GM21381 (cell line): ENCODE results near the gene MTRR.

ENCODE experiments used
- ATAC-seq: cut with Tn5 transposase; IDR thresholded peaks from one replicate; pipeline ENCODE4 v1.9.1; 2021; ENCODE audit warnings: mild to moderate bottlenecking, moderate library complexity; ENCODE audit not compliant: unreplicated experiment

MTRR gene

GRCh38 chr5:7856855-7857254 lies 12.1 kb upstream of the MTRR start:
- peak; percentile 43 for ATAC-seq

GRCh38 chr5:7857361-7857760 lies 11.6 kb upstream of the MTRR start:
- ATAC-seq = no peak

GRCh38 chr5:7857926-7858632 lies 10.9 kb upstream of the MTRR start:
- no peak for ATAC-seq

- no peak for ATAC-seq
Observed at GRCh38 chr5:7866196-7866595, 2.8 kb upstream of the MTRR start.

GRCh38 chr5:7867260-7867659 lies 1.7 kb upstream of the MTRR start:
- no peak for ATAC-seq

GRCh38 chr5:7868427-7868772 lies 548 bp upstream of the MTRR start:
- ATAC-seq = no peak

- peak; percentile 29 for ATAC-seq
Observed at GRCh38 chr5:7869474-7870136, 657 bp downstream of the MTRR start.

GRCh38 chr5:7871653-7872052 lies 2.7 kb downstream of the MTRR start:
- peak; percentile 28 for ATAC-seq

- no peak for ATAC-seq
Observed at GRCh38 chr5:7872517-7873130, 3.7 kb downstream of the MTRR start.

GRCh38 chr5:7873216-7873615 lies 4.3 kb downstream of the MTRR start:
- ATAC-seq = no peak

- ATAC-seq = no peak
Observed at GRCh38 chr5:7874639-7875038, 5.7 kb downstream of the MTRR start.

GRCh38 chr5:7875151-7875550 lies 6.2 kb downstream of the MTRR start:
- no peak for ATAC-seq

GRCh38 chr5:7876867-7877266 lies 7.9 kb downstream of the MTRR start:
- peak; percentile 61 for ATAC-seq

- ATAC-seq = no peak
Observed at GRCh38 chr5:7877851-7878250, 8.9 kb downstream of the MTRR start.

GRCh38 chr5:7878381-7878873 lies 9.5 kb downstream of the MTRR start:
- ATAC-seq = peak; percentile 92

- ATAC-seq = no peak
Observed at GRCh38 chr5:7881091-7881490, 12.1 kb downstream of the MTRR start.

- no peak for ATAC-seq
Observed at GRCh38 chr5:7881816-7882215, 12.9 kb downstream of the MTRR start.

GRCh38 chr5:7882926-7883325 lies 14.0 kb downstream of the MTRR start:
- ATAC-seq = no peak

GRCh38 chr5:7884491-7885267 lies 15.7 kb downstream of the MTRR start:
- no peak for ATAC-seq

GRCh38 chr5:7886849-7887475 lies 18.0 kb downstream of the MTRR start:
- ATAC-seq = no peak

GRCh38 chr5:7888901-7889300 lies 20.0 kb downstream of the MTRR start:
- no peak for ATAC-seq
